SJCRH30 (cell line): Measurements from ENCODE around the gene GLRX. TPM values are rescaled to one million over a fixed set of nuclear protein-coding genes. Genes with fewer than 3 reads are reported as not detected.

Experiments
- DNase-seq, 2 experiments: peaks; one replicate each; pipeline ENCODE4 v3.0.0-alpha.2; 2015 to 2020
- H3K27ac ChIP-seq: fragments of 250-450 bp; sonication (Bioruptor Pico); 2 replicates; pipeline ENCODE4 v1.5.1; 2020; ENCODE audit warnings: mild to moderate bottlenecking, moderate library complexity
- H3K27me3 ChIP-seq: fragments of 250-450 bp; sonication (Bioruptor Pico); 2 replicates; pipeline ENCODE4 v1.5.1; 2020; ENCODE audit warnings: mild to moderate bottlenecking, moderate library complexity
- H3K36me3 ChIP-seq: fragments of 250-450 bp; sonication (Bioruptor Pico); 2 replicates; pipeline ENCODE4 v1.5.1; 2020; ENCODE audit warnings: mild to moderate bottlenecking, moderate library complexity
- H3K4me1 ChIP-seq: fragments of 250-450 bp; sonication (Bioruptor Pico); 2 replicates; pipeline ENCODE4 v1.5.1; 2020; ENCODE audit warnings: mild to moderate bottlenecking, moderate library complexity
- H3K4me3 ChIP-seq: fragments of 250-450 bp; sonication (Bioruptor Pico); 2 replicates; pipeline ENCODE4 v1.5.1; 2020; ENCODE audit warnings: mild to moderate bottlenecking, moderate library complexity
- H3K9me3 ChIP-seq: fragments of 250-450 bp; sonication (Bioruptor Pico); replicated peaks from 2 replicates; pipeline ENCODE4 v1.5.1; 2020; ENCODE audit warnings: mild to moderate bottlenecking, moderate library complexity
- total RNA-seq: library from RNA; depleted of rRNA; stranded (reverse); fragments of >200 nt; shearing (Covaris generic); gene quantifications from 2 replicates; pipeline ENCODE4 v1.2.3, GENCODE V29; 2014; rRNA removed

GLRX gene
- total RNA-seq, 1 experiment from 2014 or later = 17.7 TPM

DNA sequence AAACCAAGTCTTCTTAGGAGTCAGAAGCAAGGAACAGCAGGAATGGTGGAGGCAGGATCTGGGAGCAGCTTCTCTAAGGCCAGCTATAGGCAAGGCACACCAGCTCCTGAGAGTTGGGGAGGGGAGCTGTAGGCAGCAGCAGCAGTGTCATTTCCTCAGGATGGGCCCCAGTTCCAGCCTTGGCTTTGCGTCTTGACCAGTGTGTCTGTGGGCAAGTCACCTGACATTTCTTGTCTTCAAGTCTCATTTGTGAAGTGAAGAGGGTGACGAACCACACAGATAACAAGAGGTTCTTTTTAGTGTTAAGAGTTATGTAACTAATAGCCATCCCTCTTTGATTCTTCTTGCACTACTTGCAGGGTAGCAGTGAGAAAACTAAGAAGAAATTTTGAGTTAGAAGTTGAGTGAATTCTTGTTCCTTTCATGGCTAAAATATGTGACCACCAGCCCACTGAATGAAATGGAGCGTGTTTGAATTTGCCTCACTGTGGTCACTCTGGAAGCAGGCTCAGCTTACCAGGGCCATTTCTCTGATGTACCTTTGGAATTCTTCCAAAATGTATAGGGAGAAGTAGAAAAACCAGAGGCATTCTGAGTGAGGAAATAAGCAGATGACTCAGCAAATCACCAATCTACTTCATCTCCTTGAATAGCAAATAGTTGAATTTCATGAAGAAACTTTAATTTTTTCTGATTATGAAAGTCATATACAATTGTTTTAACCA is 49.0 kb downstream of the GLRX start:
- peak overlapping the region; percentile 24 for H3K27ac ChIP-seq
- H3K36me3 ChIP-seq = peaks cover 50% of the 10 kb centered on the region
- peak; percentile 53 to 70 for DNase-seq
- peaks cover 23% of the 10 kb centered on the region for H3K4me1 ChIP-seq
- no peak overlapping the region for H3K4me3 ChIP-seq
- H3K9me3 ChIP-seq = no peaks in the 10 kb centered on the region
- no peaks in the 10 kb centered on the region for H3K27me3 ChIP-seq

DNA sequence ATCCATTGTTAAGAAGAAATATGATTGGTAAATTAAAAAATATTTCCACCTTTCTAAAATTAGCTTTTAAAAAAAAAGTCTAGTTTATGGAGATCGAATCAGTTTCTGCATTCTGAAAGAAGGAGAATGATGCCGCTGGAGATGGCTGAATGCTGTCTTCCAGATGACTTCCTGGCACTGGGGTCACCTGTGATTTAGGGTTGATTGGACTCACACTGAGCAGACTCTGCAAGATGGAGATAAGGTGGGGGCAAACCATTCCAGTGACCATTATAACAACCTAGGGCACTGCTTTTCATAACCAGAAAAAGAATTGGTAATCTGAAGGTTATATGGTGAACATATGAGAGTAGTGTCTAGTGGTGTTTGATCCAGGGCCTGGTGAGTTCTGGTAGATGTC is 50.6 kb downstream of the GLRX start:
- H3K36me3 ChIP-seq = peaks cover 57% of the 10 kb centered on the region
- H3K9me3 ChIP-seq = no peaks in the 10 kb centered on the region
- DNase-seq = no peak
- H3K27ac ChIP-seq = no peak overlapping the region
- peaks cover 23% of the 10 kb centered on the region for H3K4me1 ChIP-seq
- no peaks in the 10 kb centered on the region for H3K27me3 ChIP-seq
- no peak overlapping the region for H3K4me3 ChIP-seq

DNA sequence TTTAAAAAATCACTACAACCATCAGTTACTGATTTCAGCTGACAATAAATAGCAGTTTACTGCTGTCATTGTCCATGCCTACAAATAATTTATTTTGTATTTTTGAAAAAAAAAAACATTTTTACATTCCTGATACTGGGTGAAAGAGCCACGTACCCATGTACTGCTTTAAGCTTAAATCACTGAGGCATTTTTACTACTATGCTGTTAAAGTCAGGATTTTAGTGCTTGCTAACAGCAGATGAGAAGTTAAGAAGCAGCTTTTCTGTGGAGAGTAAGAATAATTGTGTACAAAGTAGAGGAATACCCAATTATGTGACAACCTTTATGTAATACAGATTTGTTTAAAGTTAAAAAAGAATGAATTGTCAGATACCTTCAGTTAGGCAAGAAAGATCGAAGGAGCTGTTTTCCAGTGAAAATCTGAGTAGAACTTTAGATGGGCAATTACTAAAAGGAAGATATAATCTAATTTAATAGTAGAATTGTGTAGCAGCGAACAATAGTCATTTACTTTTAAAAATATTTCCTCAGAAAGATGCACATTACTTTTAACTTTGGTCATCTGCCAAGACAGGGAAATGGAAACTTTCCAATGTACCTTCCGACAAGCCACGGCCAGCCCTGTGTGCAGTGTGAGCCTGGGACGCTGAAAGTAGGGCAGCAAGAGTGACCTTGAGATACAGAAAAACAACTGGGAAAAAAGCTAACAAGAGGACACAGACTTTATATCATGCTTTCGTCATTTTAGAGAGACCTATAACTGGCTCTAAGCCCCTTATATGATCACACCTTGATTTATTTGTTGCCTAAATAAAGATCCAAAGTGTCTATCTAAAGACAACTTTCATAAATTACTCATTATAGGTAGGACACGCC is 51.5 kb downstream of the GLRX start:
- peaks cover 60% of the 10 kb centered on the region for H3K36me3 ChIP-seq
- H3K9me3 ChIP-seq = no peaks in the 10 kb centered on the region
- no peak for DNase-seq
- H3K27me3 ChIP-seq = no peaks in the 10 kb centered on the region
- H3K4me3 ChIP-seq = no peak overlapping the region
- H3K27ac ChIP-seq = no peak overlapping the region
- H3K4me1 ChIP-seq = peaks cover 23% of the 10 kb centered on the region

DNA sequence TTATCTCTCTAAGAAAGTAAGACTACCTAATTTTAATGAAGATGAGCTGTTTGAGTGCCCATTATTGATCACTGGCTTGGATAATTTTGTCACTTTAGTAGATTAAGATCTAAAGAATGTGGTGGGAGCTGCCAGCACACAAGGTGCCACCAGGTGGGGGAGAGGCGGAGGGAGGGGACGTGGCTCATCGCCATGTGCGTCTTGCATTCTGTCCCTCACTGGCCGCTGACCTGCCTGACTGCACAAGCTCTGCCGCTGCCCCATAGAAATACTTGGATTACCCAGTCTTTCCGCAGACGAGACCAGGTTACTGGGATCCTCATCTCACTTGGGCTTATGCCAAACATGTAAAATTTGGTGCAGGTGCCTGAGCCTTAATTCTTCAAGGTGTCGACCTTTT is 53.8 kb downstream of the GLRX start:
- Histone ChIP-seq H3K27ac (no peak overlapping the region), H3K4me1 (peaks cover 17% of the 10 kb centered on the region), H3K27me3 (no peaks in the 10 kb centered on the region), H3K9me3 (no peaks in the 10 kb centered on the region), H3K36me3 (peaks cover 59% of the 10 kb centered on the region), H3K4me3 (no peak overlapping the region)
- DNase-seq = no peak

DNA sequence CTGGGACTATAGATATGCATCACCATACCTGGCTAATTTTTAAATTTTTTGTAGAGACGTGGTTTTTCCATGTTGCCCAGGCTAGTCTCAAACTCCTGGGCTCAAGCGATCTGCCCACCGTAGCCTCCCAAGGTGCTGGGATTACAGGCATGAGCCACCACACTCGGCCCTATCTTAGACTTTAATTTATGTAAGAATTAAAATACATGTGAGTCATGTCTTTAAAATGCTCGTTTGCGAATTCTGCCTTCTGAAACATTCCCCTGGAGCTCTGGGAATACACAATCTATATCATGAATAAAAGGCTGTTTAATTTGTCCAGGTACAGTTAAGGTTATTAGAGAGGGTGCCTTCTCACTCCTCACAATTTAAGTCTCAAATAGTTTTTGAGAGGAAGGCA is 58.6 kb downstream of the GLRX start:
- no peak overlapping the region for H3K4me3 ChIP-seq
- H3K27ac ChIP-seq = no peak overlapping the region
- H3K4me1 ChIP-seq = peaks cover 31% of the 10 kb centered on the region
- no peaks in the 10 kb centered on the region for H3K9me3 ChIP-seq
- H3K27me3 ChIP-seq = no peaks in the 10 kb centered on the region
- peaks cover 43% of the 10 kb centered on the region for H3K36me3 ChIP-seq
- DNase-seq = no peak

Other genes with a start within 250 kb of the GLRX start
- gene GPR150, start 202.6 kb downstream of the GLRX start, total RNA-seq = not detected in 2 replicates
- 1.2 and 1.4 TPM in 2 replicates for gene RFESD, start 175.9 kb downstream of the GLRX start, total RNA-seq
- 1.7 and 1.8 TPM in 2 replicates for gene SPATA9, start 139.7 kb downstream of the GLRX start, total RNA-seq
- 194 and 212 TPM in 2 replicates for gene RHOBTB3, start 91.4 kb downstream of the GLRX start, total RNA-seq
- 3.6 and 4.2 TPM in 2 replicates for gene ELL2, start 139.1 kb upstream of the GLRX start, total RNA-seq